GM19452 (cell line): Measurements from ENCODE around the gene EIF4G2.
"Not testable (repeated sequence)": the region's sequence is repeated elsewhere in the genome, so short reads cannot be mapped to it uniquely, and the experiment has no call there.

Experiments
- ATAC-seq: cut with Tn5 transposase; IDR thresholded peaks from one replicate; pipeline ENCODE4 v1.9.1; 2021; ENCODE audit not compliant: unreplicated experiment

Gene EIF4G2

GRCh38 chr11:10808553-10809372 lies at the start of gene EIF4G2:
TSS of gene EIF4G2 (minus strand) at chr11:10808926.
- ATAC-seq, result peak; percentile 93

GRCh38 chr11:10857709-10858438 lies 49.1 kb upstream of the EIF4G2 start, which contains the start of gene ZBED5:
TSS of gene ZBED5 (minus strand) at chr11:10858053. CDS start at chr11:10854945, 3,108 bp downstream.
- ATAC-seq, result peak; percentile 91

- peak; percentile 7 for ATAC-seq
Observed at GRCh38 chr11:10857459-10857708, 48.7 kb upstream of the EIF4G2 start.

GRCh38 chr11:10856689-10857458 lies 48.1 kb upstream of the EIF4G2 start:
- ATAC-seq, result no peak

- no peak for ATAC-seq
Observed at GRCh38 chr11:10855295-10855694, 46.6 kb upstream of the EIF4G2 start.

DNA sequence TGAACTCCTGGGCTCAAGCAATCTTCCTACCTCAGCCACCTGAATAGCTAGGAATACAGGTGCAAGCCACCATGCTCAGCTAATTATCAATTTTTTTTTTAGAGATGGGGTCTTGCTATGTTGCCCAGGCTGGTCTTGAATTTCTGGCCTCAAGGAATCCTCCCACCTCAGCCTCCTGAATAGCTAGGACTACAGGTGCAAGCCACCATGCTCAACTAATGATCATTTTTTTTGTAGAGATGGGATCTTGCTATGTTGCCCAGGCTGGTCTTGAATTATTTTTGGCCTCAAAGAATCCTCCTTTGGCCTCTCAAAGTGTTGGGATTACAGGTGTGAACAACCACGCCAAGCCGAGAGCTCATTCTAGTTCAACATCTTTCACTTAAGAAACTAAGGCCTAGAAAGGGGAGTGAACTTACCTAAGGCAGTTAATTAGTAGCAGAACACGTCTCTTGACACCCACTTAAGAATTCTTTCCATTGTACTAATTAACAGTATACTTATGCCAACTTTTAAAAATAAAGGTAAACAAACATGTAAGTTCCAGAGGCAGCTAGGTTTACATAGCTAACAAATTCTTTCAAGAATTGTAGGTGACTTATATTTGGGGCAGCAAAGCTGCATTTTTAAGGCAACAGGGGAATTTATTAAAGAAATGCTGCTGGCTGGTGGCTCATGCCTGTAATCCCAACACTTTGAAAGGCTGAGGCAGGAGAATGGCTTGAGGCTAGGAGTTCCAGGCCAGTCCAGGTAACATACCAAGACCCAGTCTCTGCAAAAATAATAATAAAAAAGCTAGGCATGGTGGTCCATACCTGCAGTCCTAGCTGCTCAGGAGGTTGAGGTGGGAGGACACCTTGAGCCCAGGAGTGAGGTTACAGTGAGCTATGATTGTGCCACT lies 39.5 kb upstream of the EIF4G2 start:
- no peak for ATAC-seq

DNA sequence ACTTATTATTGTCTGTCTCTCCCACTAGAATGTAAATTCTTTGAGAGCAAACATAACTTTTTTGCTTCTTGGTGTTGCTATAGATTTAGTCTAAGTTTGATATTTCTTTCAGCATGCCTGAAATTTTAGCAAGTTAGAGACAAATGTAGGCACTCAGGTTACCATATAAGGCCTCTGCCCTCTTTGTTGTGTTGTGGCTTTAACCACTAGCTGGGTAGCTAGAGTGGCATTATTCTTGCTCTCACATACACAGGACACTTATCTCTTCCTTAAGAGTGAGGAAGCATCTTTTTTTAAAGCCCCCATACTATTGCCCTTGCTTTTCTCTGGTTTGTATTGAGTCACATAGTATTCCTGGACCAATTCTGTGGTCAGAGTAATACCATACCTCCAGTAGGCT lies 37.9 kb upstream of the EIF4G2 start:
- no peak for ATAC-seq

GRCh38 chr11:10845589-10845988 lies 36.9 kb upstream of the EIF4G2 start:
- ATAC-seq, result no peak

- ATAC-seq, result no peak
Observed at GRCh38 chr11:10844796-10845195, 36.1 kb upstream of the EIF4G2 start.

- ATAC-seq, result no peak
Observed at GRCh38 chr11:10844356-10844755, 35.6 kb upstream of the EIF4G2 start.

GRCh38 chr11:10838881-10839280 lies 30.2 kb upstream of the EIF4G2 start:
- ATAC-seq, result no peak

DNA sequence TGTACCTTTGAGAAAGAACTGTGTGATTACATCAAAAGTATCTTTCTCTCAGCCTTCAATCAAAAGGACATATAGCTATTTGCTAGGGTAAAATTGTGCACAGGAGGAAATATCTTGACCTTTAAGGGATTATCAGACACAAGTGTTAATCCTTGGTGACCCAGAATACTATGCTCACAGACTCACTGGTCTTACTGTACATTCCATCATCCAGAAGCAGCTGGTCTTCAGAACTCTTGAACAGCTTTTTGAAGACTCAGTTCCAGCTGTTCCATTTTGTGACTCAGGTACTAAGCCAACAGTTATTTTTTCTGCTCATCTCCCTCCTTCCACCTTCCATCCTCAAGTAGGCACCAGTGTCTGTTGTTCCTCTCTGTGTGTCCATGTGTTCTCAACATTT lies 29.4 kb upstream of the EIF4G2 start:
- no peak for ATAC-seq

GRCh38 chr11:10836884-10837283 lies 28.2 kb upstream of the EIF4G2 start:
- not testable (repeated sequence) for ATAC-seq

GRCh38 chr11:10829139-10829538 lies 20.4 kb upstream of the EIF4G2 start:
- no peak for ATAC-seq

DNA sequence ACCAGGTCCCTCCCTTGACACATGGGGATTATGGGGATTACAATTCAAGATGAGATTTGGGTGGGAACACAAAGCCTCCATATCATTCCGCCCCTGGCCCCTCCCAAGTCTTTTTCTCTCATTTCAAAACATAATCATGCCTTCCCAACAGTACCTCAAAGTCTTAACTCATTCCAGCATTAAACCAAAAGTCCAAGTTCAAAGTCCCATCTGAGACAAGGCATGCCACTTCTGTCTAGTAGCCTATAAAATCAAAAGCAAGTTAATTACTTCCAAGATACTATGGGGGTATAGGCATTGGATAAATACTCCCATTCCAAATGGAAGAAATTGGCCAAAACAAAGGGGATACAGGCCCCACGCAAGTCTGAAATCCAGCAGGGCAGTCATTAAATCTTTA lies 19.7 kb upstream of the EIF4G2 start:
- ATAC-seq, result no peak

DNA sequence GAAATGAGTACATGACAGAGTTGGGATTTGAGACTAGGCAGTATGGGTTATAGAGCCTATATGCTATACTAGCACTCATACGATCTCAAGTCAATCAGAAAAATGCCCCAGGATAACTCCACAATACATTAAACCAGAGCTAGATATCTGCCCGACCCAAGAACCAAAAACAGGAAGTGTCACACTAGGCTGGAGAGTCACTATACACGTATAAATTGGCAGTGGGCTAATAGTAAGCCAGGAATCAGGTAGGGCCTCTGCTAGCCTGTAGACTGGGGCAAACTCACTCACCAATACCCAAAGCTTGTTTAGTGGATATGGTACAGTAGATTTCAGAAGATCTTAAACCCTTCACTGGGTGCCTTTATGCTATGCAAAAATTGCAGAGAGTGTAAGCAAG lies 16.2 kb upstream of the EIF4G2 start:
- no peak for ATAC-seq

DNA sequence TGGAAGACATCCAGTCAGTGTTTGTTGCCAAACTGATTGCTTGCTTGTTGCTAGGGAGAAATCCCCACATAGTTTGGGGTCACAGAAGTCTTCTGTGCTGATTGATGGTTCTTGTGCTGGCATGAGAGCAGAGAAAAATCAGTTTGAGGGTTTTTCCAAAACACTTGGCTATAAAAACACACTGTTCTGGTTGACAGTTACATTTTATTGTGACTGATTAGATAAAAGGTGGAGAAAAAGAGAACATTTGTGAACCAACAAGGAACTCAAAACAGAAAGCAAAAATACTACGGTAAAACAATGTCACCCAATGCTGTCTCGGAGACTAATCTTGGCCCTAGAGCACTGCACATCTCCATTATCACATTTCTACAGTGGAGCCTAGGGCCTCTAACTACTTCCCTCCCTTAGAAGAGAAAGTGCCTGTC lies 14.4 kb upstream of the EIF4G2 start:
- no peak for ATAC-seq

GRCh38 chr11:10822491-10822890 lies 13.8 kb upstream of the EIF4G2 start:
- ATAC-seq, result not testable (repeated sequence)

- no peak for ATAC-seq
Observed at GRCh38 chr11:10818594-10818993, 9.9 kb upstream of the EIF4G2 start.

DNA sequence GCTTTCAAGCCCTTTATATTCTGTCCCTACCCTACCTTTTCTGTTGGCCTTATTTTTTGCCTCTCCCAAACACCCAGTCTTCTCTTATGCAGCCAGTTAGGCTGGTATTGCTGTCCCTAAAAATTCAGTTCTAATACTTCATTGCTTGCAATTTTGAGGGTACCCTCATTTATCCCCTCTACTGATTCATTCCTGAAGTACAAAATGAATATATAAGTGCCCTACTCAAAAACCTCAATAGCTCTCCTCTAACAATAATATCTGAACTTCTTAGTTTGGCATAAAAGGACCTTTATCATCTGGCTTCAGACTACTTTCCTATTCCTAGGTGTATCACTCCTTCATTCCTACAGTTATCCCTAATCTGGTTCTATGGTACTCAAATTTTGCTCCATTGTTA lies 5.2 kb upstream of the EIF4G2 start:
- no peak for ATAC-seq
